Activated naive CD4-positive, alpha-beta T cell treated with anti-CD3 and anti-CD28 coated beads, Interleukin-2, amount 10 ng/mL, durations not matched to agents 7 days and 5 days (primary cell): ENCODE measurements around the gene NCOA5.

Experiments used
- CTCF ChIA-PET: fragments of 350-600 bp; sonication (Branson Sonifier 250); formaldehyde crosslinking; loops from one replicate; lab custom pipeline; 2021; ENCODE audit warnings: antibody characterized with exemption; lab: Charles Lee
- DNase-seq: peaks from one replicate; pipeline ENCODE4 v3.0.0-alpha.2; 2020
- H3K27ac Mint-ChIP-seq: one replicate; pipeline ENCODE4 v1.8.0; 2021; ENCODE audit warnings: mild to moderate bottlenecking, moderate library complexity, mixed read lengths
- H3K27me3 Mint-ChIP-seq: one replicate; pipeline ENCODE4 v1.8.0; 2021; ENCODE audit warnings: mild to moderate bottlenecking, mixed read lengths
- H3K36me3 Mint-ChIP-seq: one replicate; pipeline ENCODE4 v1.8.0; 2021; ENCODE audit warnings: mixed read lengths
- H3K4me1 Mint-ChIP-seq: one replicate; pipeline ENCODE4 v1.8.0; 2021; ENCODE audit warnings: mixed read lengths
- H3K4me3 Mint-ChIP-seq: one replicate; pipeline ENCODE4 v1.8.0; 2021; ENCODE audit warnings: mild to moderate bottlenecking, moderate library complexity, mixed read lengths
- H3K9me3 Mint-ChIP-seq: one replicate; pipeline ENCODE4 v1.8.0; 2021; ENCODE audit warnings: mixed read lengths

The NCOA5 gene

GRCh38 chr20:46025376-46025783, 64.4 kb downstream of the NCOA5 start:
- DNase-seq, result no peak
- no peak overlapping the region for H3K4me3 Mint-ChIP-seq
- H3K27ac Mint-ChIP-seq, result no peak overlapping the region
- H3K36me3 Mint-ChIP-seq, result no peaks in the 10 kb centered on the region
- H3K9me3 Mint-ChIP-seq, result no peaks in the 10 kb centered on the region
- peaks cover 25% of the 10 kb centered on the region for H3K4me1 Mint-ChIP-seq
- CTCF ChIA-PET, result interaction anchor here (1.2 to 3.5 kb wide), 2 partner anchors 16 to 63 kb away, joined by 3 to 17 read pairs; no protein-coding TSS in a partner anchor
- peaks cover 94% of the 10 kb centered on the region for H3K27me3 Mint-ChIP-seq

GRCh38 chr20:46023999-46024398, 65.8 kb downstream of the NCOA5 start:
- H3K9me3 Mint-ChIP-seq, result no peaks in the 10 kb centered on the region

GRCh38 chr20:46023148-46023484, 66.6 kb downstream of the NCOA5 start:
- Mint-ChIP-seq H3K9me3 (no peaks in the 10 kb centered on the region), H3K4me3 (no peak overlapping the region), H3K4me1 (peaks cover 25% of the 10 kb centered on the region), H3K27ac (no peak overlapping the region), H3K36me3 (no peaks in the 10 kb centered on the region), H3K27me3 (peaks cover 80% of the 10 kb centered on the region)
- CTCF ChIA-PET, result interaction anchor here (0.7 to 3.5 kb wide), 12 partner anchors 8 to 153 kb away, joined by 3 to 17 read pairs (median 5); no protein-coding TSS in a partner anchor
- no peak for DNase-seq

More at GRCh38 chr20:46023999-46024398, 65.8 kb downstream of the NCOA5 start:
- DNase-seq, result no peak
- CTCF ChIA-PET, result interaction anchor here (1.1 to 3.5 kb wide), 8 partner anchors 8 to 153 kb away, joined by 3 to 17 read pairs (median 7); no protein-coding TSS in a partner anchor
- no peak overlapping the region for H3K27ac Mint-ChIP-seq
- no peaks in the 10 kb centered on the region for H3K36me3 Mint-ChIP-seq
- peaks cover 80% of the 10 kb centered on the region for H3K27me3 Mint-ChIP-seq
- H3K4me3 Mint-ChIP-seq, result no peak overlapping the region
- peaks cover 25% of the 10 kb centered on the region for H3K4me1 Mint-ChIP-seq

GRCh38 chr20:46022411-46023147, 67.2 kb downstream of the NCOA5 start:
- Mint-ChIP-seq H3K4me1 (peaks cover 25% of the 10 kb centered on the region), H3K27ac (no peak overlapping the region), H3K9me3 (no peaks in the 10 kb centered on the region), H3K4me3 (peak overlapping the region; percentile 59), H3K36me3 (no peaks in the 10 kb centered on the region), H3K27me3 (peaks cover 80% of the 10 kb centered on the region)
- CTCF ChIA-PET, result interaction anchor here (0.7 to 3.5 kb wide), 13 partner anchors 8 to 292 kb away, joined by 3 to 17 read pairs (median 4); no protein-coding TSS in a partner anchor
- peak; percentile 80 for DNase-seq

GRCh38 chr20:46021361-46022359, 68.1 kb downstream of the NCOA5 start:
- peaks cover 74% of the 10 kb centered on the region for H3K27me3 Mint-ChIP-seq
- peak; percentile 67 for DNase-seq
- CTCF ChIA-PET, result interaction anchor here (0.8 to 3.5 kb wide), 10 partner anchors 10 to 293 kb away, joined by 3 to 17 read pairs (median 6); no protein-coding TSS in a partner anchor
- peaks cover 29% of the 10 kb centered on the region for H3K4me1 Mint-ChIP-seq
- no peak overlapping the region for H3K27ac Mint-ChIP-seq
- H3K36me3 Mint-ChIP-seq, result no peaks in the 10 kb centered on the region
- peaks cover 3% of the 10 kb centered on the region for H3K9me3 Mint-ChIP-seq
- peak overlapping the region; percentile 59 for H3K4me3 Mint-ChIP-seq

GRCh38 chr20:46020555-46020954, 69.2 kb downstream of the NCOA5 start:
- Mint-ChIP-seq H3K4me1 (peaks cover 29% of the 10 kb centered on the region), H3K4me3 (peak overlapping the region; percentile 1), H3K27ac (no peak overlapping the region), H3K27me3 (peaks cover 65% of the 10 kb centered on the region), H3K36me3 (no peaks in the 10 kb centered on the region), H3K9me3 (peaks cover 3% of the 10 kb centered on the region)
- CTCF ChIA-PET, result no interaction called here
- no peak for DNase-seq

GRCh38 chr20:46018611-46019010, 71.2 kb downstream of the NCOA5 start:
- Mint-ChIP-seq H3K4me1 (peaks cover 39% of the 10 kb centered on the region), H3K36me3 (no peaks in the 10 kb centered on the region), H3K9me3 (peaks cover 3% of the 10 kb centered on the region), H3K4me3 (no peak overlapping the region), H3K27me3 (peaks cover 63% of the 10 kb centered on the region), H3K27ac (no peak overlapping the region)
- CTCF ChIA-PET, result interaction anchor here (1.4 to 2.1 kb wide), 2 partner anchors 31 to 66 kb away, joined by 4 to 9 read pairs; no protein-coding TSS in a partner anchor
- DNase-seq, result no peak

GRCh38 chr20:46018112-46018511, 71.7 kb downstream of the NCOA5 start:
- Mint-ChIP-seq H3K27me3 (peaks cover 63% of the 10 kb centered on the region), H3K4me3 (no peak overlapping the region), H3K4me1 (peaks cover 35% of the 10 kb centered on the region), H3K27ac (no peak overlapping the region), H3K9me3 (peaks cover 3% of the 10 kb centered on the region), H3K36me3 (no peaks in the 10 kb centered on the region)
- no peak for DNase-seq
- CTCF ChIA-PET, result interaction anchor here (1.2 to 2.1 kb wide), 4 partner anchors 11 to 157 kb away, joined by 3 to 9 read pairs (median 4); partner anchors contain the start of gene SLC12A5

- Mint-ChIP-seq H3K36me3 (no peaks in the 10 kb centered on the region), H3K4me3 (no peak overlapping the region), H3K9me3 (peaks cover 3% of the 10 kb centered on the region), H3K27me3 (peaks cover 63% of the 10 kb centered on the region), H3K27ac (no peak overlapping the region), H3K4me1 (peaks cover 39% of the 10 kb centered on the region)
- CTCF ChIA-PET, result interaction anchor here (1.2 to 2.1 kb wide), 4 partner anchors 12 to 157 kb away, joined by 3 to 9 read pairs (median 4); partner anchors contain the start of gene SLC12A5
- no peak for DNase-seq
These were observed 72.5 kb downstream of the NCOA5 start for GRCh38 chr20:46017272-46017671.

GRCh38 chr20:46014517-46015396, 75.0 kb downstream of the NCOA5 start:
- peaks cover 70% of the 10 kb centered on the region for H3K27me3 Mint-ChIP-seq
- H3K4me1 Mint-ChIP-seq, result peaks cover 48% of the 10 kb centered on the region
- CTCF ChIA-PET, result interaction anchor here (0.7 to 8.7 kb wide), 23 partner anchors 9 to 321 kb away, joined by 3 to 151 read pairs (median 5); partner anchors contain the start of gene SLC12A5
- no peak overlapping the region for H3K27ac Mint-ChIP-seq
- H3K9me3 Mint-ChIP-seq, result peaks cover 6% of the 10 kb centered on the region
- no peak for DNase-seq
- peaks cover 5% of the 10 kb centered on the region for H3K36me3 Mint-ChIP-seq
- no peak overlapping the region for H3K4me3 Mint-ChIP-seq

- Mint-ChIP-seq H3K36me3 (peaks cover 5% of the 10 kb centered on the region), H3K9me3 (peaks cover 6% of the 10 kb centered on the region), H3K4me3 (no peak overlapping the region), H3K27ac (no peak overlapping the region), H3K4me1 (peaks cover 54% of the 10 kb centered on the region), H3K27me3 (peaks cover 77% of the 10 kb centered on the region)
- CTCF ChIA-PET, result interaction anchor here (0.7 to 8.7 kb wide), 30 partner anchors 9 to 321 kb away, joined by 3 to 151 read pairs (median 4); partner anchors contain the start of gene SLC12A5
- DNase-seq, result peak; percentile 75
These were observed 75.8 kb downstream of the NCOA5 start for GRCh38 chr20:46013829-46014516.

GRCh38 chr20:46013322-46013828, 76.4 kb downstream of the NCOA5 start:
- Mint-ChIP-seq H3K27ac (no peak overlapping the region), H3K9me3 (peaks cover 6% of the 10 kb centered on the region), H3K4me3 (no peak overlapping the region), H3K4me1 (peaks cover 59% of the 10 kb centered on the region), H3K27me3 (peaks cover 77% of the 10 kb centered on the region), H3K36me3 (peaks cover 5% of the 10 kb centered on the region)
- no peak for DNase-seq
- CTCF ChIA-PET, result interaction anchor here (0.8 to 8.7 kb wide), 17 partner anchors 9 to 393 kb away, joined by 3 to 151 read pairs (median 6); partner anchors contain the start of gene ELMO2
